GM19043 (cell line): ENCODE results near the gene SYPL2.

Source experiments
- ATAC-seq: cut with Tn5 transposase; IDR thresholded peaks from one replicate; pipeline ENCODE4 v1.9.1; 2021; ENCODE audit warnings: low read depth; ENCODE audit not compliant: unreplicated experiment

Gene SYPL2

DNA sequence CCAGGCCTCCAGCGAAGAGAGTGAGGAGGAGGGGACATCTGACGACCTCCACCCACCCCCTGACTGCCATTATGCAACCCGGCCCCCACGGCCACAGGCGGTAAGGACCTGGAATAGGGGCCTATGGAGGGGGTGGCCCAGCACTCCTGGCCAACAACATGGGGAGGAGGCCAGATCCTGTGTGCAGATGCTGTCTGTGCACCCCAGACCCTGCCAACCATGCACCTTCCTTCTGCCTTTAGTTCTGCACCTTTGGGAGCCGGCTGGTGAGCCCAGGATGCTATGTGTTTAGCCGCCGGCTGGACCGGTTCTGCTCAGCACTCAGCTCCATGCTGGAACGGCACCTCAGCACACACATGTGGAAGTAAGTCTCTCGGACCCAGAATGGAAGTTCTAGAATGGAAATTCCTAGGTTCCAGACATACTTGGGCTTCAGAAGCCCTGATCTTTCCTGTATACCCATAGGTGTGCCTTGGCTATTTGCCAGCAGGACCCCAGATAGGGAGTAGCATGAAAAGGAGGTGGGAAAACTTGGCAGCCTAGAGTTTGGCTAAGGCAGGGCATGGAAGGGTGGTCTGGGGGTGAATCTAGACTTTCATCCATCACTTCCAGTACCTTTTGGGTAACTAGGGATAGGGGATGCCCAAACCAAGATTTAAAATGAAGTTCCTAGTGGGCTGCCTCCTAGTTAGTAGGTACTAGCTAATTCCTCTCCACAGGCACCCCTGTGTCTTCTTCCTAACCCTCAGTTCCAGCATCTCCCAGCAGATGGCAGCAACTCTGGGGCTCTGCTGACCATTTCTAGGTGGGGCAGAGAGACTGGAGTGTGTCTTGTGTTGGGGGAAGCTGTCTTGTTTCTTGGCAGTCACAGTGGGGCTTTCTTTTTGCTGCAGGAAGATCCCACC lies 23.9 kb downstream of the SYPL2 start:
- no peak for ATAC-seq

DNA sequence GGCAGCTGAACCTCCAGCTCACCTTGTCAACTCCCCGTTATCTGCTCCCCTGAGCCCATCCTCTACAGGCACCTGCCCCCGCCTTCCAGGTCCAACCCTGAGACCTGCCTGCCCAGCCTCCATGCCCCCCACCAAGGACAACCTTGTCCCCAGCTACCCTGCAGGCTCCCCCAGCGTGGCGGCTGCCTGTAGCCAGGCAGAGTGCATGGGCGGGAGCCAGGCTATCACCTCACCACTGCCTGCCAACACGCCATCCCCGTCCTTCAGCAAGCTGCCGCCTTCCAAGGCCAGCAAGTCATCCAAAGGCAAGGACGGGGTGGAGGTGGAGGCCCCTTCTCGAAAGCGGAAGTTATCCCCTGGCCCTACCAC lies 24.6 kb downstream of the SYPL2 start:
- no peak for ATAC-seq

DNA sequence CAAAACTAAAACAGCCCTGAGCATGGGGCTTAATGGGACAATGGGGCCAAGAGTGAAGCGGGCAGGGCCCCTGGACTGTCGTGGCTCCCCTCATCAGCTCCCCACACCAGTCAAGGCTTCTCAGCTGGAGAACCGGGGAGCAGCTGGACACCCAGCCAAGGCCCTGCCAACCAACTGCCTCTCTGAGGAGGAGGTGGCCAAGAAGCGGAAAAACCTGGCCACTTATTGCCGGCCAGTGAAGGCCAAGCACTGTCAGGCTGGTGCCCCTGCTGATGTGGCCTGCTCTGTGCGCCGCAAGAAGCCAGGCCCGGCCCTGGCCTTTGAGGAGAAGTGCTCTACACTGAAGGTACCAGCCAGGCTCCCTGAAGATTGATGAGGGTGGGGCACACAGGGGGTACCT lies 25.0 kb downstream of the SYPL2 start:
- ATAC-seq, result no peak

DNA sequence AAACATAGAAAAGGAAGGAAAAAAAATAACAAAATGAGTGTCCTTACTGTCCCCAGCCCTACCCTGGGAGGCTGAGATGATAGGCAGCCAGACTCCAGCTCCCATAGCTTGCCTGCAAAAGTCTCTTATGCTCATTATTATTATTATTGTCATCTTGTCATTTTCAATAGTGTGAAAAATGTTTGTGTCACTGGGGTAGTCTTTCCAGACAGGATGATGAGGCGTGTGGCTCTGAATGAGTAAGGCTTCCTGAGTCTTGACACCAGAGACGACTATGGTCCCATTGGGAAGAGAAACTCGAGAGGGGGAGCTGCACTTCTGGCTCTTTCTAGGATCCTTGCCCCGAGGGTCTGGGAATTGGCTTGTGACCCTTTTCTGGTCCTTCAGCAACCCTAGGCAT lies 26.4 kb downstream of the SYPL2 start:
- no peak for ATAC-seq

- ATAC-seq, result no peak
Observed at GRCh38 chr1:109493227-109493626, 26.9 kb downstream of the SYPL2 start.

GRCh38 chr1:109493805-109494539 lies 27.6 kb downstream of the SYPL2 start, which contains the start of gene CYB561D1:
Gene CYB561D1 (plus strand): TSS chr1:109494094. CDS start chr1:109494140, 46 bp downstream.
- ATAC-seq, result peak; percentile 90

GRCh38 chr1:109495738-109496137 lies 29.4 kb downstream of the SYPL2 start:
- no peak for ATAC-seq

DNA sequence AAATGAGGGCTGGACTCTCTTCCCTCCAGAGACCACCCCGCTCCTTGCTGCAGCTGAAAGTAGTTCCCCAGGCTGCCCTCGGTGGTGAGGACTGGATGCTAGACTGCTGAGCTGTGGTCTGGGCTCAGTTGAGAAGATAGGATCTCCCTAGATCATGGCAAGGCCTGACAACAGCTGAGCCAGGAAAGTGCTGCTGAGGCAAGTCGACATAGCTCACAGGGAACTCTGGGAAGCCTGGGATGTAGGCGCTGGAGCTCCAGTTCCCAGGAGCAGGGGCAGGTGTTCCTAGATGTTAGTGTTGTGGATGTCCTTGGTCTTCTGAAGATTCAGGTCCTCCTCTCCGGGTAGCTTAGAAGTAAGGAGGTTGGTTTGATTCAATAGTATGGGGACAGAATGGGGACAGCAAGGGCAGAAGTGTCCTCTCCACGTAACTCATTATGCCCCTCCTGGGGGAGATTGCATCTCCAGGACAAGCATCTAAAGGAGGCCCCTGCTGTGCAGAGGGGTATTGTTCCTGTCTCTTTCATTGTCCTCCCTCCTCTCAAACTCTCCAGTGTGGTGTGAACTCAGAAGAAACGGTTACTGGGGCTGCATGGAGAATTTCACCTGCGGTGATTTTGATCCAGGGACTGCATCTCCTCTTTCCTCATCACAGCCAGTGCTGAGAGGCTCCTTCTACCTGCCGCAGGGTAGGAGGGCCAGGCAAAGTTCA lies 31.3 kb downstream of the SYPL2 start:
- no peak for ATAC-seq

DNA sequence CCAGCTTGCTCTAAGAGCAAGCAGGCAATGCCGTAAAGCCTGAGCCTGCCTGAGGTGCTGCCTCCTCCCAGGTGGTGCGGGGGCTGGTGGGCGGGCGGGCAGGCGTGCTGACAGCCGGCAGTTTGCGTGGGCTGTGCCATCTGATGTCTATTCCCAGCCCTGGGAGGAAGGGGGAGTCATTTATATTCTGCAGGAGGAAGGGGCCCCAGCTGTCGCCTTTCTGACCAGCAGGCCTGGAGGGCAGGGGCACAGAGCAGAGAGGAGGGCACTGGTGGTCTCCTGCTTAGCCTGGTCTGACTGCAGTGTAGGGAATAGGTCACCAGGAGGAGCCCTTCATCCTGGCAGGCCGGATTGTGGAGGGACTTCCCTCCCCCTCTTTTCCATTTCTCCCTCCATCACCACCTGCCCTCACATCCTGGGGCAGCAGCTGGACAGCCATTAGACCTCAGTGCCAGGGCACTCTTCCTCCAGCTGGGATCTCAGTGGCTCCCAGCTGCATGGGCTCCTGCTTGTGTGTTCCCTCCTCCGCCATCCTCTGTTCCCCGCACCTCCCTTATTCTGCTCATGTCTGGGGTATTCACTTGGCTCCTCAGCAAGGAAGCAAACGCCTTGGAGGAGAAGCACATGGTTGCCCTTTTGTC lies 31.9 kb downstream of the SYPL2 start:
- no peak for ATAC-seq

GRCh38 chr1:109499081-109499480 lies 32.7 kb downstream of the SYPL2 start:
- no peak for ATAC-seq

DNA sequence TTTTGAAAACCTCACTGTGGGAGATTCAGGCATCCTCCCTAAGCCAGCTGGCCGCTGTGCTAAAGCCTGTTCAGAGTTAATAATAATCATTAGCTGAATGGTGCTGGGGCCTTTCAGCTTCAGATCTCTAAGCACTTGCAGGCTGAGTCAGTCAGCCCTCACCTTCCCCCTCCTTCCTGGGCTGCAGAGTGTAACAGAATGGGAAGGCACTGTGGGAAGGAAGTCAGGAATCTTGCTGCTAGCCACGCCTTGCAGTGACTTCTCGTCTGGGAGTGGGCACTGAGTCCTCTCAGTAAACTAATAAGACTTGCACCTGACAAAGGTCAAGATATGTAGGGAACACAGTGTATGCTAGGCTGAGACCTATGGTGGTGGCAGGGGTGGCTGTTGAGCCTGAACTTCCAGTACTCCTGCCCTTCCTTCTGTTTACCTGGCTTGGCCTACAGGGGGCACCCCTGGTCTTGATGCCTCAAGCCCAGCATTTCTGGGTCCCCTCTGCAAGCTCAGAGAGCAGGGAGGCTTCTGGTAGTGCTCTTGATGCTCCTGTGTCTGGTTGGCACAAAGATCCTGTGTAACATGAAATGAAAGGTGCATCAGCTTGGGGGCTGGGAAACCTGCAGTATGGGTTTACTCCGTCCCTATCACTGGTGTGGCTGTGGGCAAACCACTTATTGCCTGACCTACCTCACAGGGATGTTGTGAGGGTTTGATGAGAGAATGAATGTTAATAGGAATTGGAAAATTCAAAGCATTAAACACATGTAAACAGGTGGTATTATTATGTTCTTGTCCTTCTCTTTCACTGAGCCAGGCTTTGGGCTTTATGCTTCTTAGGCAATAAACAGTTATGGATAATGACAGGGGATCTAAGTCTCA lies 33.6 kb downstream of the SYPL2 start:
- ATAC-seq, result no peak

DNA sequence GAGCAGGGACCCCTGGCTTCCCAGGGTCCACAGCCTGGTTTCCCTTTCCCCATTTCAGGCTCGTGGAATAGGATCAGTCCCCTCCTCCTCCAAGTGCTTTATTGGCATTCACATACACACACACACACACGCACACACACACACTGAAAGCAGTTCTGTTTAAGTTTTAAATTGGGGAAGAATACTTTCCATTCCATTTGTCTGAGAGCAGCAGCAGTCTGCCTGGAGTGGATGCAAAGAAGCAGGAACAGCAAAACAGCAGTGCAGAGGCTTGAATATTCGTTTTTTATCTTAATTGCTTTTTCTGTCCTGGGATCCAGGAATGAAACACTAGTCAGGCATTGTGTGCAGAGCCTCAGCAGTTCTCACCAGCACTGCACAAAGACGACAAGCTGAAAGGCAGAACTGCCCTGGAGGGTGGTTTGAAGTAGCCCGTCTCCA lies 34.6 kb downstream of the SYPL2 start:
- no peak for ATAC-seq

GRCh38 chr1:109501644-109502363 lies 35.5 kb downstream of the SYPL2 start:
- ATAC-seq, result no peak

GRCh38 chr1:109502364-109502851 lies 36.1 kb downstream of the SYPL2 start:
- ATAC-seq, result no peak

DNA sequence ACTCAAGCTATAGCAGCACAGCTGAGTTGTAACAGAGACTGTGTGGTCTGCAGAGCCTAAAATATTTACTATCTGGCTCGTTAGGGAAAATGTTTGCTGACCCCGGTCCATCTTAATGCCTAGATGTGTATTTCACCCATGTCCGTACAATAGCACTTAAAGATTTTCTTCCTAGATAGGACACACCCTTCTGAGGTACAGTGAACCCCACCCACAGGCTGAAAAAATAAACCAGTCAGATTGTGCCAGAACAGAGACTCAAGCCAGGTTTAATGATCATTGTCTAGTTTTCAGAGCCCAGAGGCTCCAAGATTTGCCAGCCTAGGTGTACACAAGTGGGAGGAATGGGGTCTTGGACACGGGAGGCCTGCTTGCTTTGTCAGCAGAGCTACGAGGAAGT lies 37.6 kb downstream of the SYPL2 start:
- ATAC-seq, result no peak

DNA sequence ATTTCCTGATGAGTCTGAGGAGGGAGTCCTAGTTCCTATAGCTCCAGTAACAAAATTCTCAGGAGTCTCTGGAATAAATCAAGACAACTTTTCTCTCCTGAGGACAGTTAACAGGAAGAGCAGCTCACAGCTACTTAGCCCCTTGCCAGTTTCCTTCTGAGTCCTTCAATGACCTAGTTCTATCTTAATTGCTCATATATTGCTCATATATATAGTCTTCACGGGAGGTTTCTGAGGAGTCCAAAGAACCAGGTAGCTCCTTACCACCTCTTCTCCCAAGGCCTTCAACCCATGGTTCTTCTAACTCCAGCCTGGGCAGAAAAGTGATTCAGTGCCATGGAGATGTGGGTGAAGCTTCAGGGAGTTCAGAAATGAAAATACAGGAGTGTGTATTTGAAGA lies 38.6 kb downstream of the SYPL2 start:
- no peak for ATAC-seq

- ATAC-seq, result no peak
Observed at GRCh38 chr1:109508001-109508872, 41.9 kb downstream of the SYPL2 start.

- no peak for ATAC-seq
Observed at GRCh38 chr1:109508873-109509175, 42.5 kb downstream of the SYPL2 start.
